B cell (primary cell): ENCODE measurements around the gene PRKCQ. TPM values are rescaled to one million over a fixed set of nuclear protein-coding genes. Genes with fewer than 3 reads are reported as not detected.

Experiments used
- ATAC-seq: fragments of 200-7000 bp; cut with Tn5 transposase; one replicate; pipeline ENCODE4 v1.10.0; 2021; ENCODE audit warnings: low read depth, mild to moderate bottlenecking, moderate number of reproducible peaks, moderate library complexity
- CTCF ChIA-PET: fragments of 350-600 bp; sonication (Branson Sonifier 250); formaldehyde crosslinking; loops from one replicate; lab custom pipeline; 2021; ENCODE audit warnings: antibody characterized with exemption, inconsistent platforms; lab: Charles Lee
- POLR2A ChIA-PET: fragments of 350-600 bp; sonication (Branson Sonifier 250); formaldehyde crosslinking; loops from one replicate; lab custom pipeline; 2021; ENCODE audit warnings: antibody characterized with exemption; lab: Charles Lee
- DNase-seq: peaks from one replicate; pipeline ENCODE4 v3.0.0; 2013
- H2AFZ ChIP-seq: 2 replicates; pipeline ENCODE4 v1.6.1; 2012; ENCODE audit warnings: mild to moderate bottlenecking, low read depth, low read length; ENCODE audit not compliant: insufficient read depth, poor library complexity, severe bottlenecking
- H3K27ac ChIP-seq, 2 donors: 1 replicate in 1 of 2; 2 replicates in 1 of 2; pipeline ENCODE4 v1.5.1; 2012 to 2013; ENCODE audit warnings: low read length in 2 of 2, mild to moderate bottlenecking in 2 of 2, moderate library complexity in 1 of 2
- H3K27me3 ChIP-seq, 4 experiments: fragments of 200-600 bp in 1 of 4; sonication (generic) in 1 of 4; replicated peaks in 1 of 4; 1 replicate in 2 of 4; 2 replicates in 2 of 4; pipeline versions ENCODE4 v1.6.1 to v1.7.0; 2013 to 2016; ENCODE audit warnings: low read length in 3 of 4, mild to moderate bottlenecking in 2 of 4, mixed read lengths in 1 of 4, moderate library complexity in 1 of 4; ENCODE audit not compliant: insufficient read depth in 4 of 4, control insufficient read depth in 3 of 4; ENCODE audit errors: control extremely low read depth in 1 of 4
- H3K36me3 ChIP-seq, 2 experiments: replicated peaks in 1 of 2; 1 replicate in 1 of 2; 2 replicates in 1 of 2; pipeline versions ENCODE4 v1.6.1 to v1.7.1; 2013; ENCODE audit warnings: low read length in 1 of 2; ENCODE audit not compliant: insufficient read depth in 2 of 2, control insufficient read depth in 1 of 2; ENCODE audit errors: control extremely low read depth in 1 of 2, extremely low read depth in 1 of 2
- H3K4me1 ChIP-seq, 2 donors: fragments of 200-600 bp in 1 of 2; sonication (generic) in 1 of 2; 1 replicate in 1 of 2; 2 replicates in 1 of 2; pipeline versions ENCODE4 v1.5.1 to v1.6.1; 2013 to 2017; ENCODE audit warnings: low read length in 2 of 2; ENCODE audit not compliant: control insufficient read depth in 2 of 2, insufficient read depth in 2 of 2
- H3K4me2 ChIP-seq: replicated peaks from 2 replicates; pipeline ENCODE3; 2012; ENCODE audit warnings: mild to moderate bottlenecking, low read depth, low read length; ENCODE audit not compliant: poor library complexity, severe bottlenecking
- H3K4me3 ChIP-seq, 5 experiments: fragments of 200-600 bp in 1 of 5; sonication (generic) in 1 of 5; 1 replicate in 3 of 5; 2 replicates in 2 of 5; pipeline versions ENCODE4 v1.5.1 to v1.7.0; 2011 to 2016; ENCODE audit warnings: low read length in 4 of 5, mild to moderate bottlenecking in 4 of 5, low read depth in 2 of 5, control low read depth in 1 of 5, moderate library complexity in 1 of 5; ENCODE audit not compliant: insufficient read depth in 1 of 5; ENCODE audit errors: control extremely low read depth in 1 of 5, extremely low read depth in 1 of 5
- H3K79me2 ChIP-seq: fragments of 200-600 bp; sonication (generic); one replicate; pipeline ENCODE4 v1.6.0; 2016; ENCODE audit warnings: low read length; ENCODE audit not compliant: control insufficient read depth, insufficient read depth
- H3K9ac ChIP-seq: fragments of 200-600 bp; sonication (generic); 2 replicates; pipeline ENCODE4 v1.6.1; 2017; ENCODE audit warnings: mild to moderate bottlenecking, low read length, moderate library complexity
- H3K9me3 ChIP-seq, 3 donors: one replicate each; pipeline versions ENCODE4 v1.6.1 to v1.7.1; 2013; ENCODE audit warnings: low read length in 2 of 3; ENCODE audit not compliant: control insufficient read depth in 2 of 3, insufficient read depth in 1 of 3; ENCODE audit errors: control extremely low read depth in 1 of 3
- H4K20me1 ChIP-seq: 2 replicates; pipeline ENCODE4 v1.6.0; 2012; ENCODE audit warnings: mild to moderate bottlenecking, low read length; ENCODE audit not compliant: insufficient read depth, control insufficient read depth, poor library complexity, severe bottlenecking
- H3K27ac Mint-ChIP-seq: one replicate; pipeline ENCODE4 v1.8.0; 2021; ENCODE audit warnings: mixed read lengths
- H3K27me3 Mint-ChIP-seq: one replicate; pipeline ENCODE4 v1.8.0; 2021; ENCODE audit warnings: mixed read lengths
- H3K4me1 Mint-ChIP-seq: one replicate; pipeline ENCODE4 v1.8.0; 2021; ENCODE audit warnings: mixed read lengths
- H3K4me3 Mint-ChIP-seq: one replicate; pipeline ENCODE4 v1.8.0; 2021; ENCODE audit warnings: mixed read lengths
- H3K9me3 Mint-ChIP-seq: one replicate; pipeline ENCODE4 v1.8.0; 2022; ENCODE audit warnings: mixed read lengths; ENCODE audit not compliant: insufficient read depth
- EZH2 ChIP-seq: IDR thresholded peaks from 2 replicates; pipeline ENCODE4 v1.6.1; 2012; ENCODE audit warnings: borderline replicate concordance, low read depth, mild to moderate bottlenecking, moderate library complexity, low read length; ENCODE audit not compliant: insufficient read depth, poor library complexity, severe bottlenecking
- WGBS: methylation state at CpG from one replicate; pipeline ENCODE4 v1.1.5; 2013; ENCODE audit warnings: missing lambda C conversion rate; ENCODE audit not compliant: insufficient coverage; 5-methylcytosine and 5-hydroxymethylcytosine counted together
- intact Hi-C: fragments of 100-400 bp; cut with micrococcal nuclease; formaldehyde crosslinking; loops from one replicate; pipeline ENCODE4 v1.10.0; 2022
- polyA plus RNA-seq: library from polyadenylated mRNA; depleted of rRNA; stranded (reverse); fragments of >200 nt; gene quantifications from 2 replicates; pipeline ENCODE4 v1.2.3, GENCODE V29; 2012
- total RNA-seq, 2 donors: library from RNA; stranded (reverse); fragments of 120-200 nt in 1 of 2; gene quantifications; 1 replicate in 1 of 2; 2 replicates in 1 of 2; pipeline versions ENCODE4 v1.2.3 to v1.2.4, GENCODE V29; 2013 to 2022
- TF ChIP-seq, protein P1 (sequence below): fragments of 200-600 bp; IDR thresholded peaks from one replicate; pipeline ENCODE4 v1.8.0; 2022; ENCODE audit warnings: antibody characterized with exemption, mild to moderate bottlenecking

The PRKCQ gene
- total and polyA plus RNA-seq, 2 donors (not counting 1 experiment from before 2014, with no cell fraction given) = 0.15 to 0.16 TPM

DNA sequence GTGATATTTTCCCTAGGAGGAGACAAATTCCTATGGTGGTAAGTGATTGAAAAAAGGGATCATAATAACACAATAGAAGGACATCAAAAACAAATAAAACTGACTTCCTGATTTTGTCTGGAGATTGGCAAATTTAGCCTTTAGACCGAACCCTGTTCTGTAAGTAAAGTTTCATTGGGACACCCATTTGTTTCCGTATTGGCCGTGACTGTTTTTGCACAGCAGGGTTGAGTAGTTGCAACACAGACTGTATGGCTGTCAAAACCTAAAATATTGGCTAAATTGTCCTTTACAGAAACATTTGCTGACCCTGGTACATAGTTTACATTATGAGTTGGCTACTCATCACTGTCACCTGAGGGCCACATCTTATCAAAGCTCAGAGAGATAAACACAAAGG is 168.6 kb downstream of the PRKCQ start:
- no peak overlapping the region for H3K4me2 ChIP-seq
- no peaks in the 10 kb centered on the region for H3K27me3 ChIP-seq
- ChIA-PET POLR2A (no interaction called here), CTCF (interaction anchor here (0.7 to 3.6 kb wide), 4 partner anchors 10 to 305 kb away, joined by 3 to 28 read pairs (median 10); partner anchors contain the start of gene PFKFB3)
- Mint-ChIP-seq H3K27me3 (peaks cover 19% of the 10 kb centered on the region), H3K27ac (no peak overlapping the region), H3K4me3 (no peak overlapping the region), H3K9me3 (no peaks in the 10 kb centered on the region), H3K4me1 (peaks cover 9% of the 10 kb centered on the region)
- H3K36me3 ChIP-seq = no peaks in the 10 kb centered on the region
- H4K20me1 ChIP-seq = no peaks in the 10 kb centered on the region
- TF ChIP-seq EZH2 = no peak
- TF ChIP-seq, protein P1, sequence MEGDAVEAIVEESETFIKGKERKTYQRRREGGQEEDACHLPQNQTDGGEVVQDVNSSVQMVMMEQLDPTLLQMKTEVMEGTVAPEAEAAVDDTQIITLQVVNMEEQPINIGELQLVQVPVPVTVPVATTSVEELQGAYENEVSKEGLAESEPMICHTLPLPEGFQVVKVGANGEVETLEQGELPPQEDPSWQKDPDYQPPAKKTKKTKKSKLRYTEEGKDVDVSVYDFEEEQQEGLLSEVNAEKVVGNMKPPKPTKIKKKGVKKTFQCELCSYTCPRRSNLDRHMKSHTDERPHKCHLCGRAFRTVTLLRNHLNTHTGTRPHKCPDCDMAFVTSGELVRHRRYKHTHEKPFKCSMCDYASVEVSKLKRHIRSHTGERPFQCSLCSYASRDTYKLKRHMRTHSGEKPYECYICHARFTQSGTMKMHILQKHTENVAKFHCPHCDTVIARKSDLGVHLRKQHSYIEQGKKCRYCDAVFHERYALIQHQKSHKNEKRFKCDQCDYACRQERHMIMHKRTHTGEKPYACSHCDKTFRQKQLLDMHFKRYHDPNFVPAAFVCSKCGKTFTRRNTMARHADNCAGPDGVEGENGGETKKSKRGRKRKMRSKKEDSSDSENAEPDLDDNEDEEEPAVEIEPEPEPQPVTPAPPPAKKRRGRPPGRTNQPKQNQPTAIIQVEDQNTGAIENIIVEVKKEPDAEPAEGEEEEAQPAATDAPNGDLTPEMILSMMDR = no peak
- peaks cover 0 to 5% of the 10 kb centered on the region in 2 donors for H3K4me1 ChIP-seq
- intact Hi-C loops = no loop called here
- H2AFZ ChIP-seq = no peak overlapping the region
- no peaks in the 10 kb centered on the region for H3K79me2 ChIP-seq
- WGBS = 96% methylated on average over 3 of the region's 3 CpGs
- H3K4me3 ChIP-seq = no peak overlapping the region
- no peak overlapping the region for H3K9ac ChIP-seq
- DNase-seq = no peak
- H3K9me3 ChIP-seq = no peaks in the 10 kb centered on the region
- H3K27ac ChIP-seq = no peak overlapping the region
- ATAC-seq = no peak

DNA sequence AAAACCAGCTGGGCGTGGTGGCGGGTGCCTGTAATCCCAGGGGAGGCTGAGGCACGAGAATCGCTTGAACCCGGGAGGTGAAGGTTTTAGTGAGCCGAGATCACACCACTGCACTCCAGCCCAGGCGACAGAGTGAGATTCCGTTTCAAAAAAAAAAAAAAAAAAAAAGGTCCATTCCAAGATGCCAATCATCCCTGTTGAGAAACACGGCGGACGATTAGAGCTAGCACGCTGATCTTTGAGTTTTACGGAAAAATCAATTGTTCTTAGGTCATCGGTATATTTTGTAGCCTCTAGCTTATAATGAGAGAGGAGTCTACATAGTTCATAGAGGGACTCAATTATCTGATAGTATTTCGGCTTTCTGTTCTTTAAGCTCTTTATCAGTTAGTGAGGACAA is 169.2 kb downstream of the PRKCQ start:
- H3K27ac ChIP-seq = no peak overlapping the region
- POLR2A ChIA-PET = no interaction called here
- no peak overlapping the region for H3K4me3 Mint-ChIP-seq
- no peaks in the 10 kb centered on the region for H3K9me3 ChIP-seq
- H3K27me3 ChIP-seq = peaks cover 0 to under 1% (median 0%) of the 10 kb centered on the region in 4 experiments
- no peak overlapping the region for H3K4me2 ChIP-seq
- no peaks in the 10 kb centered on the region for H4K20me1 ChIP-seq
- H2AFZ ChIP-seq = no peak overlapping the region
- no peaks in the 10 kb centered on the region for H3K79me2 ChIP-seq
- H3K27ac Mint-ChIP-seq = no peak overlapping the region
- intact Hi-C loops = no loop called here
- ATAC-seq (no peak), DNase-seq (no peak)
- no peak for TF ChIP-seq EZH2
- TF ChIP-seq, protein P1 = no peak
- H3K9ac ChIP-seq = no peak overlapping the region
- H3K4me1 ChIP-seq = peaks cover 0 to 5% of the 10 kb centered on the region in 2 donors
- no peak overlapping the region for H3K4me3 ChIP-seq
- H3K36me3 ChIP-seq = no peaks in the 10 kb centered on the region
- CTCF ChIA-PET = interaction anchor here (0.7 to 3.6 kb wide), 7 partner anchors 9 to 304 kb away, joined by 3 to 28 read pairs (median 6); partner anchors contain the start of gene PFKFB3
- H3K9me3 Mint-ChIP-seq = no peaks in the 10 kb centered on the region
- peaks cover 9% of the 10 kb centered on the region for H3K4me1 Mint-ChIP-seq
- peaks cover 23% of the 10 kb centered on the region for H3K27me3 Mint-ChIP-seq
- WGBS = 77% methylated on average over 8 of the region's 15 CpGs
